Stimulated activated memory B cell treated with anti-CD40 and anti-IgM and Interleukin-4, amounts not matched to agents 10 μg/mL and 1 μg/mL and 100 μg/mL, for 72 hours (primary cell): ENCODE measurements around the gene MINDY2.
"Not testable (repeated sequence)": the region's sequence is repeated elsewhere in the genome, so short reads cannot be mapped to it uniquely, and the experiment has no call there.

Source experiments
- ATAC-seq: fragments of 150-1000 bp; cut with Tn5 transposase; 2 replicates; pipeline ENCODE4 v1.10.0; 2021
- H3K27ac Mint-ChIP-seq: one replicate; pipeline ENCODE4 v1.8.0; 2022; ENCODE audit warnings: mild to moderate bottlenecking, mixed read lengths
- H3K27me3 Mint-ChIP-seq: one replicate; pipeline ENCODE4 v1.8.0; 2022; ENCODE audit warnings: mixed read lengths
- H3K36me3 Mint-ChIP-seq: one replicate; pipeline ENCODE4 v1.8.0; 2022; ENCODE audit warnings: mixed read lengths
- H3K4me1 Mint-ChIP-seq: one replicate; pipeline ENCODE4 v1.8.0; 2022; ENCODE audit warnings: mixed read lengths
- H3K4me3 Mint-ChIP-seq: one replicate; pipeline ENCODE4 v1.8.0; 2022; ENCODE audit warnings: mild to moderate bottlenecking, moderate library complexity, mixed read lengths
- H3K9me3 Mint-ChIP-seq: one replicate; pipeline ENCODE4 v1.8.0; 2022; ENCODE audit warnings: mixed read lengths

MINDY2 gene

GRCh38 chr15:58746174-58746573, 24.9 kb upstream of the MINDY2 start:
- no peaks in the 10 kb centered on the region for H3K9me3 Mint-ChIP-seq
- H3K27ac Mint-ChIP-seq: no peak overlapping the region
- H3K4me1 Mint-ChIP-seq: peaks cover 57% of the 10 kb centered on the region
- H3K36me3 Mint-ChIP-seq: no peaks in the 10 kb centered on the region
- no peak overlapping the region for H3K4me3 Mint-ChIP-seq
- no peaks in the 10 kb centered on the region for H3K27me3 Mint-ChIP-seq
- no peak for ATAC-seq

- Mint-ChIP-seq H3K27me3 (no peaks in the 10 kb centered on the region), H3K4me1 (peaks cover 36% of the 10 kb centered on the region), H3K36me3 (no peaks in the 10 kb centered on the region), H3K4me3 (peak overlapping the region; percentile 99), H3K27ac (peak overlapping the region; percentile 88), H3K9me3 (no peaks in the 10 kb centered on the region)
- ATAC-seq: no peak
Measured at GRCh38 chr15:58748040-58748851, 22.9 kb upstream of the MINDY2 start.

- peak; percentile 71 for ATAC-seq
- Mint-ChIP-seq H3K27ac (peak overlapping the region; percentile 88), H3K27me3 (no peaks in the 10 kb centered on the region), H3K4me1 (peaks cover 33% of the 10 kb centered on the region), H3K36me3 (no peaks in the 10 kb centered on the region), H3K9me3 (no peaks in the 10 kb centered on the region), H3K4me3 (peak overlapping the region; percentile 99)
Measured at GRCh38 chr15:58748852-58749531, 22.1 kb upstream of the MINDY2 start.

DNA sequence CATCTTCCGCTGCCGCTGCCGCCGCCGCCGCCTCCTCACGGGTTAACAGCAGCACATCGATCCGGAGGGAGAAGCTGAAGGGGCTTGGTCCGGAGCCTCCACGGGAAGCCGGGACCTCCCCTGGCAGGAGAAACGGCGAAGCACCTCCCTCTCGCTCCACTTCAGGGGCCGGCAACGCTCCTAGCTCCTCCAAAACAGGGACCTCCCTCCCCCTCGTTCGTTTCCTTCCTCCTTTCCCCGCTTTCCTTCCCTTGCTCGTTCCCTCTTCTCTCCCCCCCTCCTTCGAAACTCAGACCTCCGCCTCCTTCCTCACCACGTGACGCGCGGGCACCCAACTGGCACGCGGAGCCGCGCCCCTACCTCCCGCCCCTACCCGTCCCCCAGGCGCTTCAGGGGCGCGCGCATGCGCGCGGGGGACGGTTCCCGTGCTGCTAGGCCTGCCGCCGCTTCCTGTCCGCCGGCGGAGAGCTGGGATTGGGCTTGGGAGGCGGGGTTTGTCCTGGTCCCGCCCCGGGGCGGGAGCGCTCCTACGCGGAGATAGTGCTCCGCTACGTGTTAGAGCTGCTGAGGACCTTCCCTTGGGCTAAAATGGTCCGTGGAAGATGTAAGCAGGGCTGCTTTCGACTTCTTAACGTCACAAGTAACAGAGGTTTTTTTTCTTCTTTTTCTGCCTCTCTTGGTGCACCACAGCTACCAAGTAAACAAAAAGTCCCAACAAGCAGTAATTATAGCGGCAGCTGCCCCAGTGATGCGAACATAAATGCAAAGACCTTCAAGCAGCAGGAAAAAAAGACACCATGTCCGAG, 21.4 kb upstream of the MINDY2 start, which contains the start of gene ADAM10:
ADAM10 (minus strand) TSS at position 176 of the 806 bp plus-strand sequence; CDS start at position 3, 173 bp downstream.
- peak within 1 kb of the TSS; percentile 99 for H3K4me3 Mint-ChIP-seq
- ATAC-seq: peak; percentile 98
- H3K27me3 Mint-ChIP-seq: no peaks in the 10 kb centered on the region
- H3K27ac Mint-ChIP-seq: peak within 1 kb of the TSS; percentile 88
- H3K4me1 Mint-ChIP-seq: peaks cover 33% of the 10 kb centered on the region
- H3K36me3 Mint-ChIP-seq: no peaks in the 10 kb centered on the region
- no peaks in the 10 kb centered on the region for H3K9me3 Mint-ChIP-seq

- H3K36me3 Mint-ChIP-seq: no peaks in the 10 kb centered on the region
- H3K9me3 Mint-ChIP-seq: no peaks in the 10 kb centered on the region
- no peak for ATAC-seq
- no peaks in the 10 kb centered on the region for H3K27me3 Mint-ChIP-seq
- no peak overlapping the region for H3K4me3 Mint-ChIP-seq
- H3K4me1 Mint-ChIP-seq: peaks cover 19% of the 10 kb centered on the region
- H3K27ac Mint-ChIP-seq: no peak overlapping the region
Measured at GRCh38 chr15:58752716-58753115, 18.4 kb upstream of the MINDY2 start.

GRCh38 chr15:58755350-58755749, 15.8 kb upstream of the MINDY2 start:
- peaks cover 4% of the 10 kb centered on the region for H3K4me1 Mint-ChIP-seq
- H3K27ac Mint-ChIP-seq: no peak overlapping the region
- no peaks in the 10 kb centered on the region for H3K36me3 Mint-ChIP-seq
- no peaks in the 10 kb centered on the region for H3K27me3 Mint-ChIP-seq
- no peak overlapping the region for H3K4me3 Mint-ChIP-seq
- no peak for ATAC-seq
- H3K9me3 Mint-ChIP-seq: no peaks in the 10 kb centered on the region

GRCh38 chr15:58755956-58756355, 15.1 kb upstream of the MINDY2 start:
- H3K4me3 Mint-ChIP-seq: no peak overlapping the region
- H3K36me3 Mint-ChIP-seq: no peaks in the 10 kb centered on the region
- H3K27me3 Mint-ChIP-seq: no peaks in the 10 kb centered on the region
- no peak for ATAC-seq
- H3K27ac Mint-ChIP-seq: no peak overlapping the region
- no peaks in the 10 kb centered on the region for H3K9me3 Mint-ChIP-seq
- no peaks in the 10 kb centered on the region for H3K4me1 Mint-ChIP-seq

DNA sequence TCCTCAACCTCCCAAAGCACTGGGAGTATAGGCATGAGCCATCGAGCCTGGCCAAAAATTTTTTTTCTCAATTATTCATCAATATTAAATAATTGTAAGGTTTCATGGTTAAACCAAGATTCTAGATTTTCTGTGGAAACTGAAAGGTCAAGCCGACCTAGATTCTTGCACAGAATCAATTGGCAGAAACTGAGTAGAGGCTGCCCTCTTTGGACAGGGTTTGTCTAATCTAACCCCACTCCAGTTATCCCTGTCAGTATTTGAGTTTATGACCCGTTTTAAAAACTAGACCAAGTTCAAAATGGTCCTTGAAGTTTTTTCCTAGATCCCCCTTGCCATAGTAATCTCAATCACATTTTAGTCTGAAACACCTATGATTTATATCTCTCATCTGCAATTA, 13.0 kb upstream of the MINDY2 start:
- Mint-ChIP-seq H3K27me3 (no peaks in the 10 kb centered on the region), H3K4me3 (no peak overlapping the region), H3K27ac (no peak overlapping the region), H3K4me1 (no peaks in the 10 kb centered on the region), H3K9me3 (no peaks in the 10 kb centered on the region), H3K36me3 (no peaks in the 10 kb centered on the region)
- no peak for ATAC-seq

- no peak overlapping the region for H3K27ac Mint-ChIP-seq
- no peaks in the 10 kb centered on the region for H3K27me3 Mint-ChIP-seq
- ATAC-seq: no peak
- H3K4me1 Mint-ChIP-seq: no peaks in the 10 kb centered on the region
- no peaks in the 10 kb centered on the region for H3K36me3 Mint-ChIP-seq
- H3K4me3 Mint-ChIP-seq: no peak overlapping the region
- H3K9me3 Mint-ChIP-seq: peaks cover 3% of the 10 kb centered on the region
Measured at GRCh38 chr15:58760385-58761009, 10.6 kb upstream of the MINDY2 start.

DNA sequence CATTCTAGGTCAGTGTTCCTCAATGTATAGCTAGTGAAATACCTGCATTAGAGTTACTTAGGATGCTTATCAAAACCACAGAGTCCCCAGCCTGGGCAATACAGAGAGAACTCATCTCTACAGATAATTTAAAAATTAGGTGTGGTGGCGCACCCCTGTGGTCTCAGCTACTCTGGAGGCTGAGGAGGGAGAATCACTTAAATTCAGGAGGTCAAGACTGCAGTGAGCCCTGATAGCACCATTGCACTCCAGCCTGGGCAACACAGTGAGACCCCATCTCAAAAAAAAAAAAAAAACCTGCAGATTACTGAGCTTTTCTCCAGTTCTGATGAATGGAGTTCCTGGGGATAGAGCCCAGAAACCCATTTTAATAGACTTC, 10.1 kb upstream of the MINDY2 start:
- Mint-ChIP-seq H3K27me3 (no peaks in the 10 kb centered on the region), H3K9me3 (peaks cover 3% of the 10 kb centered on the region), H3K36me3 (no peaks in the 10 kb centered on the region), H3K27ac (no peak overlapping the region), H3K4me3 (no peak overlapping the region), H3K4me1 (no peaks in the 10 kb centered on the region)
- ATAC-seq: no peak

GRCh38 chr15:58762285-58762684, 8.8 kb upstream of the MINDY2 start:
- Mint-ChIP-seq H3K4me1 (no peaks in the 10 kb centered on the region), H3K4me3 (no peak overlapping the region)
- no peak for ATAC-seq

DNA sequence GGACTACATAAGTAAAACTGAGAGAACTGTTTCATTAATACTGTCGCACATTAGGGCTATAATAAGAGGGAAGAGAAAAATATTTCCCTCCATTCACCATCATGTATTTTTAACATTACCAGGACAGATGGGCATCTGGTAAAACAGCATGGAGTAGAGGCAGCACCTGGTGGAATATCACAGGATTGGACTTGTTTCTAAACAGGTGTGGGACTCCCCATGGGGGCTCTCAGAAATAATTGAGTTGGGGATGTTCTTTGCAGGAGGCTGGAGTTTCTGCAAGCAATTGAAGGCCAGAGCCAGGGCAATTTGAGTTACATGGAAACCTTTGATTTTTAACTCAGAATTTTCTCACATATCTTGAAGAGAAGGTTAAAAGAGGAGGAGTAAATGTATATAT, 8.4 kb upstream of the MINDY2 start:
- Mint-ChIP-seq H3K27me3 (no peaks in the 10 kb centered on the region), H3K4me1 (no peaks in the 10 kb centered on the region), H3K27ac (no peak overlapping the region), H3K4me3 (no peak overlapping the region), H3K9me3 (peaks cover 3% of the 10 kb centered on the region), H3K36me3 (no peaks in the 10 kb centered on the region)
- no peak for ATAC-seq

More at GRCh38 chr15:58762285-58762684, 8.8 kb upstream of the MINDY2 start:
- H3K27me3 Mint-ChIP-seq: no peaks in the 10 kb centered on the region
- peaks cover 3% of the 10 kb centered on the region for H3K9me3 Mint-ChIP-seq
- no peaks in the 10 kb centered on the region for H3K36me3 Mint-ChIP-seq
- H3K27ac Mint-ChIP-seq: no peak overlapping the region

DNA sequence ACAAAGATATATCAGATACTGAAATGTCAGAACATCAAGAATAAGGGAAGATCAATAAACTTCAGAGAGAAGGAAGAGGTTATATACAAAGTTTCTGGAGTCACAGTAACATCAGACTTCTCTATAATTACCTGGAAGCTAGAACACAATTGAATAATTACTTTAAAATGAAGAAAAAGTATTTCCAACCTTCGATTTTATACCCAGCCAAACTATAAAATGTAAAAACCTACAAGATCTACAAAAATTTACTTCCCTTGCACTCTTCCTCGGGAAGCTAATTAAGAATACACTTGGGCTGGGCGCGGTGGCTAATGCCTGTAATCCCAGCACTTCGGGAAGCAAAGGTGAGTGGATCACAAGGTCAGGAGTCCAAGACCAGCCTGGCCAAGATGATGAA, 6.6 kb upstream of the MINDY2 start:
- Mint-ChIP-seq H3K9me3 (peaks cover 3% of the 10 kb centered on the region), H3K4me3 (no peak overlapping the region), H3K36me3 (no peaks in the 10 kb centered on the region), H3K27ac (no peak overlapping the region), H3K27me3 (no peaks in the 10 kb centered on the region), H3K4me1 (no peaks in the 10 kb centered on the region)
- ATAC-seq: no peak

DNA sequence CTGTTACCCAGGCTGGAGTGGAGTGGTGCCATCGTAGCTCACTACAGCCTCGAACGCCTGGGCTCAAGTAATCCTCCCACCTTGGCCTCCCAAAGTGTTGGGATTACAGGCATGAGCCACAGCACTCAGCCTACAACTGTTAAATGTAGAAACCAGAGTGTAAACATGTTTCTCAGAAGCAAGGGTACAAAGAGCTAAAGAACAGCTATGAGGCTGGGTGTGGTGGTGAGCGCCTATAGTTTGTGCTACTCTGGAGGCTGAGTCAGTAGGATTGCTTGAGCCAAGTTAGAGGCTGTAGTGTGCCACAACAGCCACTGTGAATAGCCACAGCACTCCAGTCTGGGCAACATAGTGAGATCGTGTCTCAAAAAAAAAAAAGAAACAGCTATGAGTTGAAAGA, 4.8 kb upstream of the MINDY2 start:
- no peak overlapping the region for H3K27ac Mint-ChIP-seq
- no peaks in the 10 kb centered on the region for H3K27me3 Mint-ChIP-seq
- H3K9me3 Mint-ChIP-seq: peaks cover 3% of the 10 kb centered on the region
- no peaks in the 10 kb centered on the region for H3K36me3 Mint-ChIP-seq
- H3K4me3 Mint-ChIP-seq: no peak overlapping the region
- no peak for ATAC-seq
- no peaks in the 10 kb centered on the region for H3K4me1 Mint-ChIP-seq

- not testable (repeated sequence) for H3K9me3 Mint-ChIP-seq, H3K4me1 Mint-ChIP-seq, H3K27ac Mint-ChIP-seq, H3K27me3 Mint-ChIP-seq, H3K4me3 Mint-ChIP-seq, H3K36me3 Mint-ChIP-seq, ATAC-seq
Measured at GRCh38 chr15:58768601-58769004, 2.5 kb upstream of the MINDY2 start.
